Spleen (tissue), 7 donors: ENCODE measurements around the gene MAP3K2.

Experiments
- POLR2A ChIP-seq, 3 donors: fragments of 450-650 bp; IDR thresholded peaks; one replicate each; pipeline ENCODE4 v1.5.1; 2017; ENCODE audit warnings: antibody characterized with exemption in 3 of 3, mild to moderate bottlenecking in 1 of 3
- POLR2AphosphoS5 ChIP-seq, 3 donors: sonication (generic); formaldehyde crosslinking; IDR thresholded peaks; one replicate each; pipeline ENCODE4 v1.5.1; 2017; ENCODE audit warnings: antibody characterized with exemption in 3 of 3
- TF ChIP-seq, protein P1 (sequence below), 11 experiments: fragments of 200-600 bp in 7 of 11; fragments of 450-650 bp in 4 of 11; sonication (generic) in 4 of 11; IDR thresholded peaks in 8 of 11; conservative IDR thresholded peaks in 3 of 11; 1 replicate in 7 of 11; 2 replicates in 4 of 11; pipeline versions ENCODE4 v1.4.0 to v1.8.0; 2016 to 2021; ENCODE audit warnings: antibody characterized with exemption in 11 of 11, inconsistent platforms in 4 of 11, mild to moderate bottlenecking in 1 of 11
- donor health status: DM: no; HTN: no; CAD: no; lungs with moderate emphysema.
- donor health status: DM: no; HTN: no; CAD: no.
- donor health status: DM: no; HTN: no; CAD: no.

DNA sequence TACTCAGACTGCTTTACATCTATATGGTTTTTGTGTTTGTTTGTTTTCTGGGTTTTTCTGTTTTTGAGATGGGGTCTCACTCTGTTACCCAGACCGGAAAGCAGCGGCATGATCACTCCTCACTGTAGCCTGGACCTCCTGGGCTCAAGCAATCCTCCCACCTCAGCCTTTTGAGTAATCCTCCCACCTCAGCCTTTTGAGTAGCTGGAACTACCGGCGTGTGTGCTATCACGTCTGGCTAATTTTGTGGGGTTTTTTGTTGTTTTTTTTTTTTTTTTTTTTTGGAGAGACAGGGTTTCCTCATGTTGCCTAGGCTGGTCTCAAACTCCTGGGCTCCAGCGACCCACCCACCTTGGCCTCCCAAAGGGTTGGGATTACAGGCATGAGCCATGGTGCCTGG is 9.1 kb downstream of the MAP3K2 start:
- TF ChIP-seq, protein P1, sequence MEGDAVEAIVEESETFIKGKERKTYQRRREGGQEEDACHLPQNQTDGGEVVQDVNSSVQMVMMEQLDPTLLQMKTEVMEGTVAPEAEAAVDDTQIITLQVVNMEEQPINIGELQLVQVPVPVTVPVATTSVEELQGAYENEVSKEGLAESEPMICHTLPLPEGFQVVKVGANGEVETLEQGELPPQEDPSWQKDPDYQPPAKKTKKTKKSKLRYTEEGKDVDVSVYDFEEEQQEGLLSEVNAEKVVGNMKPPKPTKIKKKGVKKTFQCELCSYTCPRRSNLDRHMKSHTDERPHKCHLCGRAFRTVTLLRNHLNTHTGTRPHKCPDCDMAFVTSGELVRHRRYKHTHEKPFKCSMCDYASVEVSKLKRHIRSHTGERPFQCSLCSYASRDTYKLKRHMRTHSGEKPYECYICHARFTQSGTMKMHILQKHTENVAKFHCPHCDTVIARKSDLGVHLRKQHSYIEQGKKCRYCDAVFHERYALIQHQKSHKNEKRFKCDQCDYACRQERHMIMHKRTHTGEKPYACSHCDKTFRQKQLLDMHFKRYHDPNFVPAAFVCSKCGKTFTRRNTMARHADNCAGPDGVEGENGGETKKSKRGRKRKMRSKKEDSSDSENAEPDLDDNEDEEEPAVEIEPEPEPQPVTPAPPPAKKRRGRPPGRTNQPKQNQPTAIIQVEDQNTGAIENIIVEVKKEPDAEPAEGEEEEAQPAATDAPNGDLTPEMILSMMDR (IDR thresholded peaks at IDR 0.05 in 8 of 11, conservative IDR thresholded peaks at IDR 0.05 in 3 of 11) = no peak
- TF ChIP-seq POLR2A (IDR thresholded peaks at IDR 0.05) (no peak), POLR2AphosphoS5 (IDR thresholded peaks at IDR 0.05) (no peak)
